GM12875 (cell line): Measurements from ENCODE around the gene MT3.
A peak's percentile ranks its signal among the peaks of the same experiment; 100 is the strongest.

Source experiments
- H3K4me3 ChIP-seq: one replicate; pipeline ENCODE4 v1.5.1; 2011; ENCODE audit warnings: low read depth, low read length, control low read depth
- TF ChIP-seq, protein P1 (sequence below): IDR thresholded peaks from 2 replicates; pipeline ENCODE4 v1.5.1; 2011; ENCODE audit warnings: low read depth, mild to moderate bottlenecking, control low read depth, inconsistent platforms, low read length, moderate library complexity, borderline replicate concordance; ENCODE audit not compliant: insufficient read depth

MT3 gene

DNA sequence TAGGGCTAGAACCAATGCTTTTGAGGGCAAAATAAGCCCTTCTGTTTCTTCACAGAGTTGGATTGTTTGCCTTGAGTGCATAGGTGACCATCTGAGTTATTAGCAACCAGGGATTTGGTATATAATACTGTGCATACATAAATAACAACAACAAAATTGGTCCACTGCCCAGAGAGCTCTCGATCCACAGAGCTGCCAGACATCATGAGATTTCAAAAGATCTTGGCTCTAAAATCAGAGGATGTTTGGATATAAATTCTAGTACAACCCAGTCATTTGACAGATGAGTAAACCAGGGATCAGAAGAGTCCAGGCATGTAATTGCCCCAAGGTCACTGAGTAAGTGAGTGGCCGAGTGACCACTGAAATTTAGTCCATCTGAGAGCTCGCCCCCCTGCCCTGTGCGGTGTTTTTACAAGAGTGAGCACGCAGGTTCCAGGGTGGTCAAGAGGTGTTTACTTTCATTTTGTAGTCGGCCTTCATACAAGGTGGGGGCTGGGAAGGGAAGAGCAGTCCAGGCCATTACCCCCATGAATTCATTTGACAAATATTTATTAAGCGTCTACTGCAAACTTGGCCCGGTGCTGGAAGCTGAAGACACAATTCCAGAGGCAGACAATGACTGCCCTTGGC is 17.3 kb downstream of the MT3 start:
- TF ChIP-seq, protein P1, sequence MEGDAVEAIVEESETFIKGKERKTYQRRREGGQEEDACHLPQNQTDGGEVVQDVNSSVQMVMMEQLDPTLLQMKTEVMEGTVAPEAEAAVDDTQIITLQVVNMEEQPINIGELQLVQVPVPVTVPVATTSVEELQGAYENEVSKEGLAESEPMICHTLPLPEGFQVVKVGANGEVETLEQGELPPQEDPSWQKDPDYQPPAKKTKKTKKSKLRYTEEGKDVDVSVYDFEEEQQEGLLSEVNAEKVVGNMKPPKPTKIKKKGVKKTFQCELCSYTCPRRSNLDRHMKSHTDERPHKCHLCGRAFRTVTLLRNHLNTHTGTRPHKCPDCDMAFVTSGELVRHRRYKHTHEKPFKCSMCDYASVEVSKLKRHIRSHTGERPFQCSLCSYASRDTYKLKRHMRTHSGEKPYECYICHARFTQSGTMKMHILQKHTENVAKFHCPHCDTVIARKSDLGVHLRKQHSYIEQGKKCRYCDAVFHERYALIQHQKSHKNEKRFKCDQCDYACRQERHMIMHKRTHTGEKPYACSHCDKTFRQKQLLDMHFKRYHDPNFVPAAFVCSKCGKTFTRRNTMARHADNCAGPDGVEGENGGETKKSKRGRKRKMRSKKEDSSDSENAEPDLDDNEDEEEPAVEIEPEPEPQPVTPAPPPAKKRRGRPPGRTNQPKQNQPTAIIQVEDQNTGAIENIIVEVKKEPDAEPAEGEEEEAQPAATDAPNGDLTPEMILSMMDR, result no peak
- H3K4me3 ChIP-seq, result no peak overlapping the region

DNA sequence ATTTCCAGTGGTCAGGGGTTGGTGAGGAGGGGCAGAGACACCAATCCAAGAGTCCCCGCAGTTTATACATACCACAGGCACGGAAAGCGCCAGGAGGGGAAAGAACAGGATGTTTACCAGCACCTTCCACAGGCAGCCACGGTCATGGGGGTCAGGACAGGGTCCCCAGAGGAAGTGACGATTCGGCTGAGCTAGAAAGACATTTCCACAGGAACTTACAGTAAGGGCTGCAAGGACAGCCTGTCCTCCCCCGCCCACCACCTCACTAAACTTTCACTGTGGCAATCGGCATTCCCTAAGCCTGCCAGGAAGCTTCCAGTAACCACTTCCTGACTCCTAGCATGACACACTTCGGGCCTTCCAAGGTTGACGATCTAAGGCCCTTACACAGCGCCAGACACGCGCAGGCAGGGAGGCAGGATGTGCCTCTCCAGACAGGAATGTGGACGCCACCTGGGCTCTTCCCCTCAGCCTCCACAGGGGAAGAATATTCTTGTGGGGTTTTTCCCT is 17.8 kb downstream of the MT3 start:
- TF ChIP-seq, protein P1, result no peak
- H3K4me3 ChIP-seq, result no peak overlapping the region

DNA sequence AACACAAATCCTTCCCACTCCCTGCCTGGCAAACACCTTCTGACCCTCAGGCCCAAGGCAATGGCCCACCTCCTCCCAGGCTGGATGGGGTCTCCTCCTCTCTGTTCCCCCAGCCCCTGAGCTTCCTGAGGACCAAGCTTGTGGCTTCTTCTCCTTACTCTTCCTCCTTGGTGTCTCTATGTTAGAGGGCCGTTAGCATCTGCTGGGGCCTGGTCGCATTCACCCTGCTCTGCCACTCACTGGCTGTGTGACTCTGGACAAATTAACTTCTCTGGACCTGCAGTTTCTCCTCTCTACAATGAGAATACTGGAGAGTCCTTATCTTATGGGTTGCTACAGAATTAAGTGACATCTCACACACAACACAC is 18.3 kb downstream of the MT3 start:
- TF ChIP-seq, protein P1, result no peak
- H3K4me3 ChIP-seq, result no peak overlapping the region

DNA sequence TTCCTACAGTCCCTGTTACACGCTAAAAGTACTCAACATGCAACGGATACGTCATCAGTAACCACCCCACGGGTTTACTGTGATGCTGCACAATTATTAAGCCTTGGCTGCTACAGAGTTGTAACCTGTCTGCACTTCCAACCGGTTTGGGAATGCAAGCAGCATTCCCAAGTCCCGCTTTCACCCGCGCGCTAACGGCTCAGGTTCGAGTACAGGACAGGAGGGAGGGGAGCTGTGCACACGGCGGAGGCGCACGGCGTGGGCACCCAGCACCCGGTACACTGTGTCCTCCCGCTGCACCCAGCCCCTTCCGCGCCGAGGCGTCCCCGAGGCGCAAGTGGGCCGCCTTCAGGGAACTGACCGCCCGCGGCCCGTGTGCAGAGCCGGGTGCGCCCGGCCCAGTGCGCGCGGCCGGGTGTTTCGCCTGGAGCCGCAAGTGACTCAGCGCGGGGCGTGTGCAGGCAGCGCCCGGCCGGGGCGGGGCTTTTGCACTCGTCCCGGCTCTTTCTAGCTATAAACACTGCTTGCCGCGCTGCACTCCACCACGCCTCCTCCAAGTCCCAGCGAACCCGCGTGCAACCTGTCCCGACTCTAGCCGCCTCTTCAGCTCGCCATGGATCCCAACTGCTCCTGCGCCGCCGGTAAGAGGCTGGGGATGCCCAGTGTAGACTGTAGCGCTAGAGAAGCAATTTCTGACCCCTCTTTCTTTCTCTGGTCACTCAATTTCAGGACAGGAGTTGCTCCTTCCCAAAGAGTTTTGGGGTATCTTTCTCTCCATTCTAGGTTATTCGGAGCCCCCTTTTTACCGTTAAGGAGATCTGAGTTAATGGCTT is 18.9 kb downstream of the MT3 start, which contains the start of gene MT2A:
Gene MT2A, plus strand, starts transcription at position 542 of the 833 bp plus-strand sequence. Its CDS starts 72 bp downstream, at position 614.
- TF ChIP-seq, protein P1, result no peak
- peak within 1 kb of the TSS; percentile 17 for H3K4me3 ChIP-seq

DNA sequence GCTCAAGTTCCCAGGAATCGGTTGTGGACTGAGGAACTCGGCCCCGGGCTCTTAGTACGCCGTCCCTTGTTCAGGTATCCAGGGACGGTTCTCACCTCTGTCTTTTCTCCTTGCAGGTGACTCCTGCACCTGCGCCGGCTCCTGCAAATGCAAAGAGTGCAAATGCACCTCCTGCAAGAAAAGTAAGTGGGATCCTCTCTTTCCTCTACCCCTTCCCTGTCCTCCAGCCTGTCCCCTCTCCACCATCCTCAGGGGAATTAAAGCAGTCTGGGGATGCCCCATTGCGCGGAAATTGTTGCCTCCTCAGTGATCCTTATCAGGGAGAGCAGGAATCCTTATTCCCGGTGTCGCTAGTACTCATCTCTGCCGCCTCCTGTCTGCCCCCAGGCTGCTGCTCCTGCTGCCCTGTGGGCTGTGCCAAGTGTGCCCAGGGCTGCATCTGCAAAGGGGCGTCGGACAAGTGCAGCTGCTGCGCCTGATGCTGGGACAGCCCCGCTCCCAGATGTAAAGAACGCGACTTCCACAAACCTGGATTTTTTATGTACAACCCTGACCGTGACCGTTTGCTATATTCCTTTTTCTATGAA is 19.6 kb downstream of the MT3 start:
- peak overlapping the region; percentile 17 for H3K4me3 ChIP-seq
- TF ChIP-seq, protein P1, result no peak

DNA sequence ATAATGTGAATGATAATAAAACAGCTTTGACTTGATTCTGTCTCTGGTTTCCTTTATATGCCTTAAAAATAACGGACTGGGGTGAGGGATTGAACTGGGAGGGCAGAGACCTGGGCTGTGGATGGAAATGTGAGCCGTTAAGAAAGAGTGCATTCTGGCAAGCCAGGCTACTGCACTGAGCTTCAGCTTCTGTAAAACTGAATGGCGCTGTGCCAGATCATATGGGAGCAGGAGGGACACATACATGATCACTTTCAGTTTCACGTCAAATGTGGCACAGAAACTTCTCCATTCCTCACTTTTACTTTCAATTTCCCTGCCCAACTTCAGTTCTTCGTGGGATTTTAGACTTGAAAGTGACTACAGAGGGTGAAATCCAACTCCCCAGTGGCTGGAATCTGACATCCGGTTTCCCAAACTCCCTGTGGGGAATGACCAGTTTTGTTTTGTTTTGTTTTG is 20.2 kb downstream of the MT3 start:
- TF ChIP-seq, protein P1, result no peak
- H3K4me3 ChIP-seq, result no peak overlapping the region
